Heart left ventricle (tissue), 16 donors: ENCODE data around the gene PGRMC1. TPM values are rescaled to one million over a fixed set of nuclear protein-coding genes. Genes with fewer than 3 reads are reported as not detected.
"Not testable (repeated sequence)": the region's sequence is repeated elsewhere in the genome, so short reads cannot be mapped to it uniquely, and the experiment has no call there.

Source experiments
- ATAC-seq, 4 donors: fragments of 200-7000 bp; cut with Tn5 transposase; one replicate each; pipeline ENCODE4 v1.9.1; 2020 to 2022; ENCODE audit warnings: moderate library complexity in 4 of 4, mild to moderate bottlenecking in 3 of 4, moderate number of reproducible peaks in 1 of 4
- DNase-seq, 5 donors: peaks; one replicate each; pipeline ENCODE4 v3.0.0-alpha.2; 2020
- H3K27ac ChIP-seq, 12 donors: fragments of 200-600 bp; sonication (generic) in 4 of 12; one replicate each; pipeline versions ENCODE4 v1.5.0 to v1.8.0; 2016 to 2022; ENCODE audit warnings: mild to moderate bottlenecking in 2 of 12
- H3K27me3 ChIP-seq, 9 donors: fragments of 200-600 bp; sonication (generic) in 2 of 9; one replicate each; pipeline versions ENCODE4 v1.5.1 to v1.8.0; 2016 to 2022; ENCODE audit warnings: mild to moderate bottlenecking in 3 of 9
- H3K36me3 ChIP-seq, 9 donors: fragments of 200-600 bp; sonication (generic) in 2 of 9; one replicate each; pipeline versions ENCODE4 v1.5.0 to v1.8.0; 2018 to 2022; ENCODE audit warnings: mild to moderate bottlenecking in 2 of 9
- H3K4me1 ChIP-seq, 12 donors: fragments of 200-600 bp; sonication (generic) in 4 of 12; one replicate each; pipeline versions ENCODE4 v1.5.0 to v1.8.0; 2016 to 2022; ENCODE audit warnings: mild to moderate bottlenecking in 3 of 12
- H3K4me3 ChIP-seq, 12 donors: fragments of 200-600 bp; sonication (generic) in 4 of 12; one replicate each; pipeline versions ENCODE4 v1.5.0 to v1.8.0; 2017 to 2022; ENCODE audit warnings: mild to moderate bottlenecking in 9 of 12, moderate library complexity in 4 of 12
- H3K9me3 ChIP-seq, 12 donors: fragments of 200-600 bp; sonication (generic) in 4 of 12; one replicate each; pipeline versions ENCODE4 v1.5.0 to v1.8.0; 2016 to 2022; ENCODE audit warnings: mild to moderate bottlenecking in 1 of 12
- CTCF ChIP-seq, 12 donors: fragments of 200-600 bp; sonication (generic) in 4 of 12; IDR thresholded peaks; one replicate each; pipeline versions ENCODE4 v1.5.0 to v1.8.0; 2018 to 2022; ENCODE audit warnings: antibody characterized with exemption in 12 of 12, mild to moderate bottlenecking in 5 of 12
- POLR2A ChIP-seq, 2 donors: fragments of 450-650 bp; IDR thresholded peaks; one replicate each; pipeline ENCODE4 v1.6.1; 2017; ENCODE audit warnings: antibody characterized with exemption in 2 of 2, mild to moderate bottlenecking in 2 of 2, moderate library complexity in 2 of 2
- WGBS, 4 donors: extraction: QIAGEN DNeasy Blood & Tissue Kit in 2 of 4; methylation state at CpG; one replicate each; pipeline versions ENCODE4 v1.1.5 to v1.1.7; 2013 to 2018; 5-methylcytosine and 5-hydroxymethylcytosine counted together
- intact Hi-C, 10 donors: fragments of 100-400 bp; cut with DNase I; formaldehyde crosslinking; loops; one replicate each; pipeline versions ENCODE4 v1.11.1 to v1.14.2; 2022
- polyA plus RNA-seq, 2 donors: library from polyadenylated mRNA; stranded (reverse); fragments of 200-250 nt; gene quantifications; one replicate each; pipeline ENCODE4 v1.2.3, GENCODE V29; 2013
- total RNA-seq, 9 donors: library from RNA; depleted of rRNA in 2 of 9; stranded (reverse); fragments of >200 nt in 2 of 9; fragmentation: NEBNext Ultra II Directional in 3 of 9; extraction: Animal tissue kit (Norgen Biotek cat#: 25700) in 3 of 9; gene quantifications; one replicate each; pipeline versions ENCODE4 v1.1.0 to v1.2.4, GENCODE V29; 2016 to 2023
- donor health status: ischemic (EF 13 %, LVEDD 7.1; RV severe dilation, severe dysfunction).
- donor health status: healthy with polysubstance abuse.
- donor health status: DM: no; HTN: yes; CAD: no.
- donor health status: DM: no; HTN: no; CAD: no.
- donor health status: ischemic (EF 25% LVEDD 6.9; RV normal size, moderate dysfunction).
- donor health status: ischemic (EF 25% LVEDD 5.7; RV mildly dilated, moderate dysfunction).
- donor health status: healthy.
- donor health status: DM: yes; HTN: yes; CAD: no.
- donor health status: ischemic (EF 35%, LVEDD 5.7; RV mildly dilated, moderate dysfunction).
- donor health status: nonischemic (EF 11% LVEDD 7.7; RV severe dilation, severe dysfunction).
- donor health status: DM: yes; HTN: yes; CAD: no.
- donor health status: PGD.
- donor health status: ischemic (EF 29% LVEDD 5.4; RV normal size, mild dysfunction).
- donor health status: nonischemic (EF 23%, LVEDD 6.1; RV moderate dilation, normal function).

Gene PGRMC1
- total and polyA plus RNA-seq, 11 donors: 12.6 to 28.6 (median 18.9) TPM

- Histone ChIP-seq H3K4me1 (no peaks in the 10 kb centered on the region), H3K4me3 (no peak overlapping the region), H3K9me3 (no peaks in the 10 kb centered on the region), H3K36me3 (no peaks in the 10 kb centered on the region), H3K27me3 (no peaks in the 10 kb centered on the region), H3K27ac (no peak overlapping the region)
- TF ChIP-seq POLR2A (IDR thresholded peaks at IDR 0.05) (no peak), CTCF (IDR thresholded peaks at IDR 0.05) (no peak)
- ATAC-seq (no peak), DNase-seq (no peak)
- intact Hi-C loops: no loop called here
These were observed 54.4 kb downstream of the PGRMC1 start for GRCh38 chrX:119290476-119290875.

DNA sequence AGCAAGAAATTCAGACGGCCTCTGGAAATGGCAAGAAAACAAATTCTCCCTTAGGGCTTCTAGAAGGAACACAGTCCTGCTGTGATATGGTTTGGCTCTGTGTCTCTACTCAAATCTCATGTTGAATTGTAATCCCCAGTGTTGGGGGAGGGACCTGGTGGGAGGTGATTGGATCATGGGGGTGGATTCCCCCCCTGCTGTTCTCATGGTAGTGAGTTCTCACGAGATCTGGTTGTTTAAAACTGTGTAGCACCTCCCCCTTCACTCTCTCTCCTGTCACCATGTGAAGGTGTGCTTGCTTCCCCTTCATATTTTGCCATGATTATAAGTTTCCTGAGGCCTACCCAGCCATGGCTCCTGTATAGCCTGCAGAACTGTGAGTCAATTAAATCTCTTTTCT, 55.2 kb downstream of the PGRMC1 start:
- H3K27me3 ChIP-seq, H3K27ac ChIP-seq, H3K4me1 ChIP-seq, H3K9me3 ChIP-seq, ATAC-seq, intact Hi-C loops, DNase-seq, H3K36me3 ChIP-seq, H3K4me3 ChIP-seq: not testable (repeated sequence)
- WGBS, 4 donors: 22 to 61% (median 45%) methylated on average over 2 of the region's 2 CpGs

GRCh38 chrX:119292445-119292844, 56.4 kb downstream of the PGRMC1 start:
- DNase-seq: no peak
- Histone ChIP-seq H3K36me3 (no peaks in the 10 kb centered on the region), H3K27ac (no peak overlapping the region), H3K4me1 (no peaks in the 10 kb centered on the region), H3K27me3 (no peaks in the 10 kb centered on the region), H3K4me3 (no peak overlapping the region), H3K9me3 (no peaks in the 10 kb centered on the region)
- intact Hi-C loops: no loop called here
- TF ChIP-seq POLR2A (IDR thresholded peaks at IDR 0.05) (no peak), CTCF (IDR thresholded peaks at IDR 0.05) (no peak)
- ATAC-seq: no peak

Other genes with a start within 250 kb of the PGRMC1 start
- gene CT47C1, start 163.3 kb upstream of the PGRMC1 start, total RNA-seq: not detected
- not detected for gene CT47C1, start 163.3 kb upstream of the PGRMC1 start, polyA plus RNA-seq
- gene KIAA1210, start 108.5 kb upstream of the PGRMC1 start, total RNA-seq: under 1 TPM in 4 of 9 donors, not detected in 5; 0.02 to 0.14 (median 0.08) TPM
- gene KIAA1210, start 108.5 kb upstream of the PGRMC1 start, polyA plus RNA-seq: under 1 TPM in 1 of 2 donors, not detected in 1; 0.04 TPM
- gene SLC25A43, start 163.1 kb downstream of the PGRMC1 start, total RNA-seq: 1 to 10 TPM; 2.0 to 7.8 (median 3.2) TPM
- 1 to 10 TPM; 1.7 to 3.1 TPM for gene SLC25A43, start 163.1 kb downstream of the PGRMC1 start, polyA plus RNA-seq
- 100 to 1,000 TPM; 127 to 288 (median 176) TPM for gene SLC25A5, start 232.2 kb downstream of the PGRMC1 start, total RNA-seq
- 100 to 1,000 TPM in 1 of 2 donors, 10 to 100 TPM in 1; 48.7 to 590 TPM for gene SLC25A5, start 232.2 kb downstream of the PGRMC1 start, polyA plus RNA-seq